Measurements from ENCODE around the gene PHF21A. TPM values are rescaled to one million over a fixed set of nuclear protein-coding genes. Genes with fewer than 3 reads are reported as not detected.

PHF21A gene
- total and polyA plus RNA-seq, 2 of the 8 experiments (the other 6 are each of a cell fraction or from before 2014, with no cell fraction given), result 17.6 to 40.3 TPM

DNA sequence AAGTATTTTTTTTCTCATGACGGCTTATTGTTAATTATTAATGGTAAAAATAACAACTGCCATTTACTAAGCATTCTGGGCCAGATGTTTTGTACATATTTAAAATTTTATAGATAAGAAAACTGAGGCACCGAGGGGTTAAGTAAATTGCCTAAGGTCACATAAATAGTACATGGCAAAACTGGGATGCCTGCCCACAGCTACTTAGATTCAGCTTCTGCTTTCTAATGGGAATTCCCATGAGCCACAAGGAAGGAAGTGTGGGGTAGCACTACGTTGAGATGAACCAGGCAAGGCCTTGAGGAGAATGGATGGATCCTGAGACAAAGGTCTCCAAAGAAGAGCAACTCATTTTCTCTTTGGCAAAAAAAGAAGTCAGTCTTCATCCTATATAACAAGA, 11.9 kb upstream of the PHF21A start:
- Histone ChIP-seq H4K5ac (ENCODE audit: insufficient read length, low read depth, low read length) (no peak overlapping the region), H3K36me3 (ENCODE audit: control insufficient read depth in 2 of 4, insufficient read depth in 4 of 4, low read length in 3 of 4) (no peaks in the 10 kb centered on the region), H2AFZ (ENCODE audit: low read length) (no peak overlapping the region), H3K4ac (replicated peaks; ENCODE audit: insufficient read length, low read depth, low read length) (no peak overlapping the region), H3K9me3 (ENCODE audit: insufficient read depth in 2 of 2, low read depth in 1 of 2, low read length in 1 of 2) (no peaks in the 10 kb centered on the region), H3K56ac (replicated peaks; ENCODE audit: insufficient read length, low read depth, low read length) (no peak overlapping the region), H3K18ac (ENCODE audit: extremely low read depth, low read length) (no peak overlapping the region), H4K91ac (replicated peaks; ENCODE audit: insufficient read length, low read length) (no peak overlapping the region), H3K4me1 (replicated peaks in 1 of 4; ENCODE audit: control insufficient read depth in 3 of 4, insufficient read depth in 4 of 4, low read length in 3 of 4) (peaks cover 0 to 2% (median 0%) of the 10 kb centered on the region in 4 experiments; a peak in 1 of 7 replicates), H3K23ac (ENCODE audit: insufficient read length) (no peak overlapping the region), H2AK5ac (ENCODE audit: low read depth, low read length) (no peak overlapping the region), H2BK12ac (ENCODE audit: low read depth, low read length) (no peak overlapping the region), H3K4me2 (ENCODE audit: insufficient read depth in 1 of 2, low read depth in 2 of 2, low read length in 2 of 2) (no peak overlapping the region), H2BK5ac (ENCODE audit: low read depth, low read length) (no peak overlapping the region), H3K4me3 (ENCODE audit: extremely low read depth in 1 of 4, insufficient read depth in 2 of 4, low read depth in 3 of 4, low read length in 4 of 4) (no peak overlapping the region), H4K20me1 (replicated peaks in 1 of 2; ENCODE audit: control insufficient read depth in 1 of 2, insufficient read depth in 2 of 2, low read length in 2 of 2) (no peaks in the 10 kb centered on the region), H3K27me3 (replicated peaks in 1 of 4; ENCODE audit: control insufficient read depth in 3 of 4, extremely low read depth in 1 of 4, insufficient read depth in 3 of 4, low read length in 3 of 4) (no peaks in the 10 kb centered on the region), H2BK15ac (ENCODE audit: low read length) (no peak overlapping the region), H4K8ac (ENCODE audit: extremely low read depth, insufficient read depth, low read length) (no peak overlapping the region), H3K79me2 (ENCODE audit: control insufficient read depth in 1 of 2, insufficient read depth in 2 of 2, low read length in 2 of 2) (no peaks in the 10 kb centered on the region), H3K9ac (replicated peaks in 1 of 4; ENCODE audit: extremely low read depth in 1 of 4, low read depth in 3 of 4, low read length in 3 of 4) (no peak overlapping the region), H3K23me2 (ENCODE audit: low read depth, low read length) (no peaks in the 10 kb centered on the region), H3K79me1 (ENCODE audit: low read depth, low read length) (no peaks in the 10 kb centered on the region), H2BK20ac (ENCODE audit: low read length) (no peak overlapping the region), H3K27ac (ENCODE audit: low read depth, low read length) (no peak overlapping the region), H3K14ac (ENCODE audit: insufficient read length) (no peak overlapping the region), H2BK120ac (replicated peaks; ENCODE audit: low read depth, low read length) (no peak overlapping the region)
- 94% methylated on average over 3 of the region's 3 CpGs; no CpG with 5 or more reads in 1 of the 2 experiments for WGBS, 2 experiments (ENCODE audit: extremely low coverage in 1 of 2, insufficient coverage in 1 of 2, insufficient read length in 1 of 2, insufficient replicate concordance in 2 of 2, low coverage in 1 of 2, low lambda C conversion rate in 2 of 2, missing lambda C conversion rate in 1 of 2)
- FAIRE-seq, result no peak
- ChIA-PET CTCF (ENCODE audit: partially characterized antibody) (interaction anchor here (0.6 to 5.8 kb wide), 5 partner anchors 9 to 455 kb away, joined by 3 to 25 read pairs (median 8); no protein-coding TSS in a partner anchor), POLR2A (ENCODE audit: partially characterized antibody) (interaction anchor here (1.0 to 1.8 kb wide), 2 partner anchors 9 to 11 kb away, joined by 4 to 7 read pairs; no protein-coding TSS in a partner anchor)
- no peak for DNase-seq (ENCODE audit: low read depth in 1 of 2, low spot score in 2 of 2)
- TF ChIP-seq BCL11A (IDR thresholded peaks at IDR 0.05; ENCODE audit: low read depth in 2 of 2, low read length in 2 of 2) (no peak), JUND (IDR thresholded peaks at IDR 0.05; ENCODE audit: low read length) (no peak), HDAC6 (IDR thresholded peaks at IDR 0.05; ENCODE audit: low read depth, low read length) (no peak), SP4 (IDR thresholded peaks at IDR 0.05; ENCODE audit: low read length) (no peak), SUZ12 (IDR thresholded peaks at IDR 0.05; ENCODE audit: low read length) (no peak), ASH2L (IDR thresholded peaks at IDR 0.05; ENCODE audit: low read length) (no peak), NRF1 (IDR thresholded peaks at IDR 0.05; ENCODE audit: low read depth, low read length) (no peak), JUN (IDR thresholded peaks at IDR 0.05; ENCODE audit: low read depth, low read length) (no peak), GTF2F1 (IDR thresholded peaks at IDR 0.05; ENCODE audit: borderline replicate concordance, low read depth, low read length) (no peak), CTBP2 (IDR thresholded peaks at IDR 0.05; ENCODE audit: borderline replicate concordance, insufficient read depth, insufficient read length, low read length) (no peak), CHD1 (IDR thresholded peaks at IDR 0.05; ENCODE audit: low read depth, low read length) (no peak), KDM4A (IDR thresholded peaks at IDR 0.05; ENCODE audit: low read depth, low read length, severe bottlenecking) (no peak)
- TF ChIP-seq, protein P1, sequence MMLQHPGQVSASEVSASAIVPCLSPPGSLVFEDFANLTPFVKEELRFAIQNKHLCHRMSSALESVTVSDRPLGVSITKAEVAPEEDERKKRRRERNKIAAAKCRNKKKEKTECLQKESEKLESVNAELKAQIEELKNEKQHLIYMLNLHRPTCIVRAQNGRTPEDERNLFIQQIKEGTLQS (IDR thresholded peaks at IDR 0.05; ENCODE audit: insufficient read depth, low read depth, low read length), result no peak
